Cardiac muscle cell (in vitro differentiated cells and primary cell): ENCODE results near the gene SHROOM3. TPM values are rescaled to one million over a fixed set of nuclear protein-coding genes. Genes with fewer than 3 reads are reported as not detected.
"Not testable (repeated sequence)": the region's sequence is repeated elsewhere in the genome, so short reads cannot be mapped to it uniquely, and the experiment has no call there.

Source experiments
- DNase-seq, 2 donors: peaks; one replicate each; pipeline versions ENCODE4 v3.0.0 to v3.0.0-alpha.2; 2010 to 2017; ENCODE audit warnings: low read depth in 1 of 2, low spot score in 1 of 2
- H3K27ac ChIP-seq: fragments of 200-600 bp; sonication (generic); 2 replicates; pipeline ENCODE4 v1.5.1; 2016
- H3K27me3 ChIP-seq: fragments of 200-600 bp; sonication (generic); 2 replicates; pipeline ENCODE4 v1.6.0; 2016; ENCODE audit warnings: control low read depth
- H3K36me3 ChIP-seq: fragments of 200-600 bp; sonication (generic); 2 replicates; pipeline ENCODE4 v1.5.1; 2016; ENCODE audit warnings: control low read depth
- H3K4me1 ChIP-seq: fragments of 200-600 bp; sonication (generic); 2 replicates; pipeline ENCODE4 v1.8.1; 2017; ENCODE audit warnings: low read depth, mild to moderate bottlenecking, mixed run types
- H3K4me3 ChIP-seq: fragments of 200-600 bp; sonication (generic); 2 replicates; pipeline ENCODE4 v1.5.1; 2016; ENCODE audit warnings: mild to moderate bottlenecking
- H3K9me3 ChIP-seq: fragments of 200-600 bp; sonication (generic); 2 replicates; pipeline ENCODE4 v1.5.1; 2017; ENCODE audit warnings: low read depth, mild to moderate bottlenecking, control low read depth
- CTCF ChIP-seq: IDR thresholded peaks from 2 replicates; pipeline ENCODE4 v1.5.1; 2012; ENCODE audit warnings: low read depth, mild to moderate bottlenecking, low read length
- polyA plus RNA-seq: library from polyadenylated mRNA; unstranded; fragments of >200 nt; fragmentation: Nextera tagmentation; extraction: Ambion mirVana; gene quantifications from 2 replicates; pipeline ENCODE4 v1.2.1, GENCODE V29; 2016
- total RNA-seq: library from RNA; depleted of rRNA; stranded (reverse); fragments of >200 nt; gene quantifications from 2 replicates; pipeline ENCODE4 v1.2.3, GENCODE V29; 2016

SHROOM3 gene
- total and polyA plus RNA-seq, 2 experiments from 2014 or later = 13.7 to 47.7 TPM

GRCh38 chr4:76607846-76608245, 172.8 kb downstream of the SHROOM3 start:
- peaks cover 7% of the 10 kb centered on the region for H3K4me1 ChIP-seq
- peaks cover 11% of the 10 kb centered on the region for H3K27me3 ChIP-seq
- no peak overlapping the region for H3K4me3 ChIP-seq
- no peaks in the 10 kb centered on the region for H3K36me3 ChIP-seq
- DNase-seq = no peak
- H3K9me3 ChIP-seq = no peaks in the 10 kb centered on the region
- no peak for TF ChIP-seq CTCF
- no peak overlapping the region for H3K27ac ChIP-seq

- not testable (repeated sequence) for H3K36me3 ChIP-seq
Observed at GRCh38 chr4:76608549-76608948, 173.5 kb downstream of the SHROOM3 start.

GRCh38 chr4:76610751-76611547, 175.9 kb downstream of the SHROOM3 start:
- H3K4me3 ChIP-seq = no peak overlapping the region
- peaks cover 12% of the 10 kb centered on the region for H3K4me1 ChIP-seq
- H3K27me3 ChIP-seq = peaks cover 20% of the 10 kb centered on the region
- no peaks in the 10 kb centered on the region for H3K9me3 ChIP-seq
- no peaks in the 10 kb centered on the region for H3K36me3 ChIP-seq
- TF ChIP-seq CTCF = no peak
- no peak overlapping the region for H3K27ac ChIP-seq
- peak in 1 of 2 donors; percentile 75 for DNase-seq

More at GRCh38 chr4:76608549-76608948, 173.5 kb downstream of the SHROOM3 start:
- DNase-seq, H3K9me3 ChIP-seq, H3K27ac ChIP-seq, H3K4me3 ChIP-seq: not testable (repeated sequence)
- peaks cover 11% of the 10 kb centered on the region for H3K4me1 ChIP-seq
- peaks cover 11% of the 10 kb centered on the region for H3K27me3 ChIP-seq

GRCh38 chr4:76611616-76612207, 176.7 kb downstream of the SHROOM3 start:
- no peak for DNase-seq
- no peaks in the 10 kb centered on the region for H3K36me3 ChIP-seq
- H3K9me3 ChIP-seq = no peaks in the 10 kb centered on the region
- H3K27ac ChIP-seq = no peak overlapping the region
- H3K4me1 ChIP-seq = peaks cover 12% of the 10 kb centered on the region
- no peak overlapping the region for H3K4me3 ChIP-seq
- no peak for TF ChIP-seq CTCF
- H3K27me3 ChIP-seq = peaks cover 28% of the 10 kb centered on the region

- no peak for TF ChIP-seq CTCF
- DNase-seq = no peak
- no peaks in the 10 kb centered on the region for H3K36me3 ChIP-seq
Observed at GRCh38 chr4:76614589-76614988, 179.6 kb downstream of the SHROOM3 start.

DNA sequence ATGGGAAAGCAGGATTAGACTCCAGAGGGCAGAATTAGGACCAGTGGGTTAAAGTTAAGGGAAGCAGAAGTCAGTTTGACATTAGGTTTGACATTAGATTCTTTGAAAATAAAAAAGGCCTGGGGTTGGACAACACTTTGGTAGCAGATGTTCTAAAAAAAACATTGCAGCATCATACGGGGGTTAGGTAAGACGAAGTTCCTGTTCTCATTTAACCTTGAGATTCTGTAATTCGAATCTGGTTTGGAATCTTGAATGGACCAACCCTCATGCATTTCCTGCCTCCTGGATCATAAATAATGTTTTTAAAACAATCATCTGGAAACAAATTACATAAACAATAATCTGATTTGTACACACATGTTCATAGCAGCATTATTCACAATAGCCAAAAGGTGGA, 181.0 kb downstream of the SHROOM3 start:
- no peaks in the 10 kb centered on the region for H3K9me3 ChIP-seq
- no peak overlapping the region for H3K27ac ChIP-seq
- TF ChIP-seq CTCF = no peak
- H3K4me1 ChIP-seq = peaks cover 17% of the 10 kb centered on the region
- H3K36me3 ChIP-seq = no peaks in the 10 kb centered on the region
- H3K4me3 ChIP-seq = no peak overlapping the region
- no peak for DNase-seq
- peaks cover 40% of the 10 kb centered on the region for H3K27me3 ChIP-seq

More at GRCh38 chr4:76614589-76614988, 179.6 kb downstream of the SHROOM3 start:
- H3K9me3 ChIP-seq = no peaks in the 10 kb centered on the region
- H3K4me1 ChIP-seq = peaks cover 12% of the 10 kb centered on the region
- no peak overlapping the region for H3K27ac ChIP-seq
- H3K27me3 ChIP-seq = peaks cover 40% of the 10 kb centered on the region
- H3K4me3 ChIP-seq = no peak overlapping the region
